Activated gamma-delta T cell treated with Interleukin-2 at 50 U/mL for 16 hours (primary cell): ENCODE results near the gene MAP3K5.
A peak's percentile ranks its signal among the peaks of the same experiment; 100 is the strongest.

Source experiments
- DNase-seq: peaks from one replicate; pipeline ENCODE4 v3.0.0-alpha.2; 2020

The MAP3K5 gene

GRCh38 chr6:136640132-136640915, 152.0 kb downstream of the MAP3K5 start:
- DNase-seq: no peak

- no peak for DNase-seq
These were observed 152.6 kb downstream of the MAP3K5 start for GRCh38 chr6:136639702-136640101.

- DNase-seq: no peak
These were observed 156.7 kb downstream of the MAP3K5 start for GRCh38 chr6:136635615-136636014.

GRCh38 chr6:136633355-136633754, 158.9 kb downstream of the MAP3K5 start:
- DNase-seq: no peak

- DNase-seq: no peak
These were observed 163.3 kb downstream of the MAP3K5 start for GRCh38 chr6:136628996-136629395.

GRCh38 chr6:136627191-136627590, 165.1 kb downstream of the MAP3K5 start:
- DNase-seq: no peak

- DNase-seq: no peak
These were observed 167.0 kb downstream of the MAP3K5 start for GRCh38 chr6:136625293-136625692.

- no peak for DNase-seq
These were observed 167.9 kb downstream of the MAP3K5 start for GRCh38 chr6:136624347-136624746.

GRCh38 chr6:136618086-136618485, 174.2 kb downstream of the MAP3K5 start:
- DNase-seq: no peak

GRCh38 chr6:136616527-136616926, 175.8 kb downstream of the MAP3K5 start:
- no peak for DNase-seq

GRCh38 chr6:136614994-136615393, 177.3 kb downstream of the MAP3K5 start:
- no peak for DNase-seq

GRCh38 chr6:136614350-136614749, 177.9 kb downstream of the MAP3K5 start:
- no peak for DNase-seq

GRCh38 chr6:136613477-136613876, 178.8 kb downstream of the MAP3K5 start:
- no peak for DNase-seq

GRCh38 chr6:136612666-136613389, 179.4 kb downstream of the MAP3K5 start:
- DNase-seq: no peak

- DNase-seq: no peak
These were observed 180.5 kb downstream of the MAP3K5 start for GRCh38 chr6:136611746-136612145.

GRCh38 chr6:136611133-136611532, 181.1 kb downstream of the MAP3K5 start:
- no peak for DNase-seq

- DNase-seq: no peak
These were observed 182.2 kb downstream of the MAP3K5 start for GRCh38 chr6:136609873-136610706.

- DNase-seq: no peak
These were observed 183.3 kb downstream of the MAP3K5 start for GRCh38 chr6:136608991-136609390.

- DNase-seq: peak; percentile 76
These were observed 184.1 kb downstream of the MAP3K5 start for GRCh38 chr6:136607932-136608772.

GRCh38 chr6:136607204-136607931, 184.9 kb downstream of the MAP3K5 start:
- no peak for DNase-seq

- no peak for DNase-seq
These were observed 187.3 kb downstream of the MAP3K5 start for GRCh38 chr6:136604928-136605510.
